Measurements from ENCODE around the gene CNTFR.
A peak's percentile ranks its signal among the peaks of the same experiment; 100 is the strongest.

Gene CNTFR

GRCh38 chr9:34620061-34620994 is 30.8 kb upstream of the CNTFR start, which contains the start of gene DCTN3:
TSS of gene DCTN3 (minus strand) at chr9:34620495. CDS start at chr9:34620464, 31 bp downstream.
- DNase-seq = peak; percentile 96

- DNase-seq = no peak
Measured at GRCh38 chr9:34615132-34615531, 25.6 kb upstream of the CNTFR start.

- DNase-seq = peak; percentile 78
Measured at GRCh38 chr9:34612788-34613390, 23.4 kb upstream of the CNTFR start.

GRCh38 chr9:34611811-34612787 is 22.6 kb upstream of the CNTFR start, which contains the start of gene RPP25L:
TSS of gene RPP25L (minus strand) at chr9:34612097. CDS start at chr9:34611296, 801 bp downstream.
- DNase-seq = peak; percentile 88

GRCh38 chr9:34611251-34611810 is 21.8 kb upstream of the CNTFR start:
- no peak for DNase-seq

GRCh38 chr9:34610434-34611206 is 21.1 kb upstream of the CNTFR start:
- no peak for DNase-seq

- DNase-seq = no peak
Measured at GRCh38 chr9:34607331-34607730, 17.8 kb upstream of the CNTFR start.

- no peak for DNase-seq
Measured at GRCh38 chr9:34606905-34607304, 17.4 kb upstream of the CNTFR start.

- DNase-seq = no peak
Measured at GRCh38 chr9:34606190-34606589, 16.7 kb upstream of the CNTFR start.

GRCh38 chr9:34603610-34604231 is 14.2 kb upstream of the CNTFR start:
- DNase-seq = peak; percentile 91

GRCh38 chr9:34601937-34602573 is 12.5 kb upstream of the CNTFR start:
- DNase-seq = no peak

- DNase-seq = no peak
Measured at GRCh38 chr9:34600908-34601307, 11.4 kb upstream of the CNTFR start.

GRCh38 chr9:34599546-34599945 is 10.0 kb upstream of the CNTFR start:
- no peak for DNase-seq

GRCh38 chr9:34594177-34594576 is 4.7 kb upstream of the CNTFR start:
- DNase-seq = no peak

- DNase-seq = peak; percentile 76
Measured at GRCh38 chr9:34592895-34593601, 3.5 kb upstream of the CNTFR start.

GRCh38 chr9:34591917-34592866 is 2.7 kb upstream of the CNTFR start:
- no peak for DNase-seq

GRCh38 chr9:34591248-34591916 is 1.9 kb upstream of the CNTFR start:
- peak; percentile 94 for DNase-seq
